ENCODE measurements around the gene ZNF181. TPM values are rescaled to one million over a fixed set of nuclear protein-coding genes. Genes with fewer than 3 reads are reported as not detected.

Gene ZNF181
- total and polyA plus RNA-seq, 9 donors, result 15.0 to 39.2 (median 23.3) TPM

GRCh38 chr19:34794066-34794960 lies 60.3 kb downstream of the ZNF181 start:
- Histone ChIP-seq H3K9me3 (no peaks in the 10 kb centered on the region), H3K4me1 (ENCODE audit: insufficient read depth) (no peaks in the 10 kb centered on the region), H3K27ac (no peak overlapping the region), H3K4me3 (no peak overlapping the region), H3K36me3 (no peaks in the 10 kb centered on the region), H3K27me3 (no peaks in the 10 kb centered on the region)
- TF ChIP-seq CTCF (IDR thresholded peaks at IDR 0.05), result no peak
- no peak for TF ChIP-seq POLR2A (IDR thresholded peaks at IDR 0.05)
- TF ChIP-seq EP300 (IDR thresholded peaks at IDR 0.05), result no peak
- DNase-seq, result no peak
- 59 to 69% (median 64%) methylated on average over 9 of the region's 9 CpGs for WGBS, 3 donors
- intact Hi-C loops (cut with DNase I), result no loop called here

Other genes with a start within 250 kb of the ZNF181 start
- gene SCGB2B2, start 57.1 kb upstream of the ZNF181 start, total RNA-seq, result 1 to 10 TPM in 1 of 7 donors, under 1 TPM in 6; 0.12 to 1.6 (median 0.50) TPM
- under 1 TPM; 0.11 to 0.12 TPM for gene SCGB2B2, start 57.1 kb upstream of the ZNF181 start, polyA plus RNA-seq
- 10 to 100 TPM; 26.1 to 40.6 (median 37.6) TPM for gene ZNF302, start 56.6 kb upstream of the ZNF181 start, total RNA-seq
- 10 to 100 TPM; 23.3 to 31.0 TPM for gene ZNF302, start 56.6 kb upstream of the ZNF181 start, polyA plus RNA-seq
- 10 to 100 TPM in 3 of 7 donors, 1 to 10 TPM in 4; 8.4 to 10.4 (median 10.0) TPM for gene ZNF599, start 39.0 kb downstream of the ZNF181 start, total RNA-seq
- gene ZNF599, start 39.0 kb downstream of the ZNF181 start, polyA plus RNA-seq, result 1 to 10 TPM; 6.0 to 9.2 TPM
- gene ZNF30, start 192.7 kb downstream of the ZNF181 start, total RNA-seq, result 1 to 10 TPM; 1.9 to 5.5 (median 2.9) TPM
- gene ZNF30, start 192.7 kb downstream of the ZNF181 start, polyA plus RNA-seq, result 1 to 10 TPM; 1.5 to 3.7 TPM
- 1 to 10 TPM; 2.6 to 5.4 (median 4.5) TPM for gene ZNF792, start 230.0 kb downstream of the ZNF181 start, total RNA-seq
- gene ZNF792, start 230.0 kb downstream of the ZNF181 start, polyA plus RNA-seq, result 1 to 10 TPM; 2.9 to 5.1 TPM

All from ovary (tissue), 9 donors.